ENCODE measurements around the gene UBAP2L.

DNA sequence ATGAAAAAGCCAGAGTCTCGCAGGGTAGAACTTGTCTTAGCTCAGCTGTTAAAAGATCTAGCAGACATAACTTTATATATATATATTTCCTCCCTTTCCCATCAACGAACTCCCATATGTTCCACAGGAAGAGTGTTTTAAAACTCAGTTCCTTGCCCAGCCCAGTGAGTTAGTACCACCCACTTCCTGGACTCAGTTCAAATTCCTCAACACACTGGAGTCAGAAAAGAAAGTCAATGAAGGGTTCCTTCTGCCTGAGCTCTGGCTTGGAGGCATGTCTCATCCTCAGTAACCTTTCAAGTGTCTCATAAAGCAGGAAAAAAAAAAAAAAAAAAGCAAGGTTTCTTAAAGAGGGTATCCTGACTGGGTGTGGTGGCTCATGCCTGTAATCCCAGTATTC lies 44.4 kb upstream of the UBAP2L start:
- TF ChIP-seq, protein P1, sequence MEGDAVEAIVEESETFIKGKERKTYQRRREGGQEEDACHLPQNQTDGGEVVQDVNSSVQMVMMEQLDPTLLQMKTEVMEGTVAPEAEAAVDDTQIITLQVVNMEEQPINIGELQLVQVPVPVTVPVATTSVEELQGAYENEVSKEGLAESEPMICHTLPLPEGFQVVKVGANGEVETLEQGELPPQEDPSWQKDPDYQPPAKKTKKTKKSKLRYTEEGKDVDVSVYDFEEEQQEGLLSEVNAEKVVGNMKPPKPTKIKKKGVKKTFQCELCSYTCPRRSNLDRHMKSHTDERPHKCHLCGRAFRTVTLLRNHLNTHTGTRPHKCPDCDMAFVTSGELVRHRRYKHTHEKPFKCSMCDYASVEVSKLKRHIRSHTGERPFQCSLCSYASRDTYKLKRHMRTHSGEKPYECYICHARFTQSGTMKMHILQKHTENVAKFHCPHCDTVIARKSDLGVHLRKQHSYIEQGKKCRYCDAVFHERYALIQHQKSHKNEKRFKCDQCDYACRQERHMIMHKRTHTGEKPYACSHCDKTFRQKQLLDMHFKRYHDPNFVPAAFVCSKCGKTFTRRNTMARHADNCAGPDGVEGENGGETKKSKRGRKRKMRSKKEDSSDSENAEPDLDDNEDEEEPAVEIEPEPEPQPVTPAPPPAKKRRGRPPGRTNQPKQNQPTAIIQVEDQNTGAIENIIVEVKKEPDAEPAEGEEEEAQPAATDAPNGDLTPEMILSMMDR (conservative IDR thresholded peaks at IDR 0.05 in 1 of 2, IDR thresholded peaks at IDR 0.05 in 1 of 2; ENCODE audit: low read depth in 1 of 2, low read length in 2 of 2), result no peak
- TF ChIP-seq EZH2 (IDR thresholded peaks at IDR 0.05; ENCODE audit: low read length, missing control alignments), result no peak
